Parathyroid adenoma (tissue), 2 donors: ENCODE data around the gene DLGAP3.

Experiments
- H2AFZ ChIP-seq: fragments of 300-600 bp; sonication (generic); one replicate; pipeline ENCODE4 v1.7.0; 2017; ENCODE audit warnings: antibody characterized with exemption, mild to moderate bottlenecking
- H3K27ac ChIP-seq: fragments of 300-600 bp; sonication (generic); one replicate; pipeline ENCODE4 v1.7.0; 2017
- H3K27me3 ChIP-seq: fragments of 300-600 bp; sonication (generic); one replicate; pipeline ENCODE4 v1.7.0; 2017; ENCODE audit warnings: low read length; ENCODE audit not compliant: control insufficient read depth, insufficient read depth
- H3K36me3 ChIP-seq: fragments of 300-600 bp; sonication (generic); one replicate; pipeline ENCODE4 v1.7.0; 2017; ENCODE audit warnings: low read length; ENCODE audit not compliant: control insufficient read depth, insufficient read depth
- H3K4me1 ChIP-seq: fragments of 300-600 bp; sonication (generic); one replicate; pipeline ENCODE4 v1.7.0; 2017; ENCODE audit warnings: control low read depth
- H3K4me2 ChIP-seq: fragments of 300-600 bp; sonication (generic); one replicate; pipeline ENCODE4 v1.7.0; 2017; ENCODE audit warnings: low read length
- H3K4me3 ChIP-seq: fragments of 300-600 bp; sonication (generic); one replicate; pipeline ENCODE4 v1.7.0; 2017; ENCODE audit warnings: low read depth, low read length
- H3K79me2 ChIP-seq: fragments of 300-600 bp; sonication (generic); one replicate; pipeline ENCODE4 v1.7.0; 2017; ENCODE audit warnings: control low read depth
- H3K9ac ChIP-seq: fragments of 300-600 bp; sonication (generic); one replicate; pipeline ENCODE4 v1.7.0; 2017; ENCODE audit warnings: mild to moderate bottlenecking
- H3K9me3 ChIP-seq: fragments of 300-600 bp; sonication (generic); one replicate; pipeline ENCODE4 v1.7.0; 2017; ENCODE audit warnings: low read length; ENCODE audit not compliant: control insufficient read depth
- TF ChIP-seq, protein P1 (sequence below): fragments of 300-600 bp; sonication (generic); IDR thresholded peaks from one replicate; pipeline ENCODE4 v1.7.0; 2017; ENCODE audit warnings: antibody characterized with exemption, mild to moderate bottlenecking
- donor health status: primary hyperparathyroidism.

DLGAP3 gene

DNA sequence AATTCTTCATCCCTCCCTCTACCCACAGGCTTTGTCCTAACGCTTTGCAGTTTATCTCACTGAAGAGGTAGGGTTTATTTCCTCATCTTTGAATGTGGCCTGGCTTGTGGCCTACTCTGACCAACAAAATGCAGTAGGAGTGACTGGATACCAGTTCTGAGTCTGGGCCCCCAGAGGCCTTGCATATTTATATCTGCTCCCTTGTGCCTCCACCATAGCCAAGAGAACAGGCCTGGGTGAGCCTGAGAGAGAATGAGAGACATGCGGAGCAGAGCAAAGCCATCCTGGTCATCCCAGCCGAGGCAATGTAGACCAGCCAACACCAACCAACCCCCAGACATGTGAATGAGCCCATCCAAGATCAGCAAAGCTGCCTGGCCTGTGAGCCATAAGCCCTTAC is 100.2 kb downstream of the DLGAP3 start:
- H3K4me2 ChIP-seq, result no peak overlapping the region
- no peak overlapping the region for H3K27ac ChIP-seq
- H3K79me2 ChIP-seq, result no peaks in the 10 kb centered on the region
- H3K36me3 ChIP-seq, result no peaks in the 10 kb centered on the region
- no peaks in the 10 kb centered on the region for H3K9me3 ChIP-seq
- TF ChIP-seq, protein P1, sequence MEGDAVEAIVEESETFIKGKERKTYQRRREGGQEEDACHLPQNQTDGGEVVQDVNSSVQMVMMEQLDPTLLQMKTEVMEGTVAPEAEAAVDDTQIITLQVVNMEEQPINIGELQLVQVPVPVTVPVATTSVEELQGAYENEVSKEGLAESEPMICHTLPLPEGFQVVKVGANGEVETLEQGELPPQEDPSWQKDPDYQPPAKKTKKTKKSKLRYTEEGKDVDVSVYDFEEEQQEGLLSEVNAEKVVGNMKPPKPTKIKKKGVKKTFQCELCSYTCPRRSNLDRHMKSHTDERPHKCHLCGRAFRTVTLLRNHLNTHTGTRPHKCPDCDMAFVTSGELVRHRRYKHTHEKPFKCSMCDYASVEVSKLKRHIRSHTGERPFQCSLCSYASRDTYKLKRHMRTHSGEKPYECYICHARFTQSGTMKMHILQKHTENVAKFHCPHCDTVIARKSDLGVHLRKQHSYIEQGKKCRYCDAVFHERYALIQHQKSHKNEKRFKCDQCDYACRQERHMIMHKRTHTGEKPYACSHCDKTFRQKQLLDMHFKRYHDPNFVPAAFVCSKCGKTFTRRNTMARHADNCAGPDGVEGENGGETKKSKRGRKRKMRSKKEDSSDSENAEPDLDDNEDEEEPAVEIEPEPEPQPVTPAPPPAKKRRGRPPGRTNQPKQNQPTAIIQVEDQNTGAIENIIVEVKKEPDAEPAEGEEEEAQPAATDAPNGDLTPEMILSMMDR, result no peak
- H3K27me3 ChIP-seq, result no peaks in the 10 kb centered on the region
- H3K4me3 ChIP-seq, result no peak overlapping the region
- H3K9ac ChIP-seq, result no peak overlapping the region
- no peak overlapping the region for H2AFZ ChIP-seq
- no peaks in the 10 kb centered on the region for H3K4me1 ChIP-seq

DNA sequence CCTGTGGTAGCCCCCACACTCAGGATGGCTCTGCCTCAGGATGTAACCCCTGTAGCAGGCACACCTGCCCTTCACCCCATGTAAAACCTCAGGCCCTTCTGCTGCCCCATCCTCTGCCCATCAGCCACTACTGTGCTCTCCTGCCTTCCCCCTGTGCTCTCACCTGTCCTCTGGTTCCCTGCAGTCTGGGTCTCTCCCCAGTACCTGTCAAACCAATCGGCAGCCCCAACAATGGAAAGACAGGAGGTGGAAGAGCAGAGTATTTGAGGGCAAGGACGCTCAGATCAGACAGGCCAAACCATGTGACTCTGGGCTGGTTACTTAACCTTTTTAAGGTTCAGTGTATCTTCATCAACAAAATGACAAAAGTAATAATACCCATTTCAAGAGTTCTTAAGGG is 100.8 kb downstream of the DLGAP3 start:
- H3K27ac ChIP-seq, result no peak overlapping the region
- H2AFZ ChIP-seq, result no peak overlapping the region
- H3K79me2 ChIP-seq, result no peaks in the 10 kb centered on the region
- no peak overlapping the region for H3K4me3 ChIP-seq
- H3K27me3 ChIP-seq, result no peaks in the 10 kb centered on the region
- H3K9ac ChIP-seq, result no peak overlapping the region
- no peaks in the 10 kb centered on the region for H3K36me3 ChIP-seq
- no peak overlapping the region for H3K4me2 ChIP-seq
- H3K4me1 ChIP-seq, result no peaks in the 10 kb centered on the region
- H3K9me3 ChIP-seq, result no peaks in the 10 kb centered on the region
- TF ChIP-seq, protein P1, result no peak

DNA sequence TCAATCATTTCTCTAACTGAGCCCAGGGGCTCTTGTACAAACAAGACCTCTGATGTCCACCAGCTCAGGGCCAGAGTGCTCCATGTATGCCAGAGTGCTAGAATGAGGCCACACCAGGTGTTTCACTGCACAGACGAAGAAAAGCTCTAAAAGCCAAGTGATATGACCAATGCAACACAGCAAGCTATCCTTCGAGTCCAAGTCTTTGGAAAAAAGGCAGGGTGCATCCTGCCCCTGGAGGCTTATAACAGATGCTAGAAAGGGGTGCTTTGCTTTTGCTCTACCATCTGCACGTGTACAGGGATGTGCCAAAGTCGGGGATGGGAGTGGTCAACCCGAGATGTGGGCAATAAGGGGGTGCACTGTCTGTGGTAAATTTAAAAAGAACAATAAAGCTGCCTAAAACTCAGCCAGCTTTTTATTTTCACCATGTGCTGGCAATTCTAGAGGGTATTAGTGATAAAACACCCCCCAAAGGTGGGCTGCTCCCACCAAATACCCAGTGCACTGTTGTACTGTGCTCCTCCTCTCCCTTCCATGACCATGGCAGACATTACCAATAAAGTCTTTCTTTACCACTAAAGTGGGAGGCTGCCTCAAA is 102.0 kb downstream of the DLGAP3 start:
- Histone ChIP-seq H3K27ac (no peak overlapping the region), H3K27me3 (no peaks in the 10 kb centered on the region), H3K9ac (no peak overlapping the region), H3K9me3 (no peaks in the 10 kb centered on the region), H3K36me3 (no peaks in the 10 kb centered on the region), H3K79me2 (no peaks in the 10 kb centered on the region), H3K4me2 (no peak overlapping the region), H2AFZ (no peak overlapping the region), H3K4me3 (no peak overlapping the region), H3K4me1 (no peaks in the 10 kb centered on the region)
- TF ChIP-seq, protein P1, result no peak

DNA sequence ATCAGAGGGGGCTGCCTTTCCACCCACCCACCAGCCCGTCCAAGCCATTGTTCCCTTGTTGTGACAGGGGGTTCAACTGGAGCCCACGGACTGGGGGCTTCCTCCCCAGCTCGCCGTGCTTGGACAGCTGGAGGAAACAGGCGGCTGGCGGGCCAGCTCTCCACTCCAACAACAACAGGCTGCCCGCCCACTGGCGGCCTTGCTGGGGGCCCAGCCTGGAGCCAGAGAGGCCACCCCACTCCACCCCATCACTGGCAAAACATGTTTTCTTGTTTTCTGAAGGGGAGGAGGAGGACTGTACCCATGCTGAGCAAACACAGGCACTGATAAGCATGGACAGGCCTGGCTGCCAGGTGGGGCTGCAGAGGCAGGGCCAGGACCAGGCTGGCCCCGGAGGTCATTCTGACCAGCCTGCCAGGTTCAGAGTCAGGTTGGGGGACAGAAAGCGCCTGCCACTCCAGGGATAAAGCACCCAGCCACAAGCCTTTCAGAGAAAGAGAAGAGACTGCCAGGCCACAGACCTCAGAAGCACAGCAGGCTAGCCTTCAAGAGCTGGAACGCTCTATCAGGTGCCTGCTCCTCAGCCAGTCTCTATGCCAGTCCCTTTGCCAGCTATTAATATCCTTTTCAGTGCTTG is 103.9 kb downstream of the DLGAP3 start:
- Histone ChIP-seq H3K9me3 (no peaks in the 10 kb centered on the region), H3K79me2 (no peaks in the 10 kb centered on the region), H2AFZ (no peak overlapping the region), H3K4me3 (no peak overlapping the region), H3K4me2 (no peak overlapping the region), H3K36me3 (no peaks in the 10 kb centered on the region), H3K27me3 (no peaks in the 10 kb centered on the region), H3K9ac (no peak overlapping the region), H3K27ac (no peak overlapping the region), H3K4me1 (no peaks in the 10 kb centered on the region)
- TF ChIP-seq, protein P1, result no peak
